HG03575 (cell line): ENCODE data around the gene RASGRF2.

Source experiments
- ATAC-seq: cut with Tn5 transposase; IDR thresholded peaks from one replicate; pipeline ENCODE4 v1.9.1; 2021; ENCODE audit not compliant: unreplicated experiment, insufficient number of reproducible peaks, low FRiP score; ENCODE audit errors: extremely low read depth

Gene RASGRF2

DNA sequence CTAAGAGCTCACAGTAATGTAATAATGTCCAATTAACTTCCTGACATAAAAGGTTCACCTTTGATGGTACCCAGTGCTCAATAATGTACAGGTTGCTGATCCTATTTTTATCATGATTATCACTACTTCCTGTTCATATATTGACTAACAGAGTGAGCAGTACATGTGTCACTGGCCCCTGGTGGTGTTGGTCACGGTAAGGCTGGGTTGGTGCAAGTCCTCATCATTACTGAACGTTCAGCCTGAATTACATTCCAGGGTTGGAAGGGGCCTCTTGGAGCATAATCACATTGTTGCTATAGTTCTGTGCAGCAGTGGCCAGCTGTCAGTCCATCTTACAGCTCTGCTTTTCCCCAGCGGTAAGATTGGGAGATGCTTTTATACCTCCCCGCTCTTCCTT, 248.7 kb downstream of the RASGRF2 start:
- no peak for ATAC-seq

- ATAC-seq: no peak
Measured at GRCh38 chr5:81209386-81209785, 249.2 kb downstream of the RASGRF2 start.

- no peak for ATAC-seq
Measured at GRCh38 chr5:81209869-81210493, 249.8 kb downstream of the RASGRF2 start.

GRCh38 chr5:81212211-81212751, 252.1 kb downstream of the RASGRF2 start:
- ATAC-seq: no peak

GRCh38 chr5:81213070-81213469, 252.9 kb downstream of the RASGRF2 start:
- ATAC-seq: no peak

DNA sequence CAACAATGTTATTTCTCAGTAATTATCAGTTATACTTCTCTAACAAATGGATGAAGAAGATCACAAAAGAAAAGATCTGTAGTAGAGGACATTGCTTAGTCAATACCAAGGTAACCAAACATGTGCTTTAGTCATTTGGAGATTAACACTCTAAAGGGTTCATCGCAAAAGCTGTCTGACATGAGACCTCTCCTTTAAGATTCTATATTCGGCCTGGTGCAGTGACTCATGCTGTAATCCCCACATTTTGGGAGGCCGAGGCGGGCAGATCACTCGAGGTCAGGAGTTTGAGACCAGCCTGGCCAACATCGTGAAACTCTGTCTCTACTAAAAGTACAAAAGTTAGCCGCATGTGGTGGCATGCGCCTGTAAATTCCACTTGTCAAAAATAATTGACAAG, 254.7 kb downstream of the RASGRF2 start:
- no peak for ATAC-seq

DNA sequence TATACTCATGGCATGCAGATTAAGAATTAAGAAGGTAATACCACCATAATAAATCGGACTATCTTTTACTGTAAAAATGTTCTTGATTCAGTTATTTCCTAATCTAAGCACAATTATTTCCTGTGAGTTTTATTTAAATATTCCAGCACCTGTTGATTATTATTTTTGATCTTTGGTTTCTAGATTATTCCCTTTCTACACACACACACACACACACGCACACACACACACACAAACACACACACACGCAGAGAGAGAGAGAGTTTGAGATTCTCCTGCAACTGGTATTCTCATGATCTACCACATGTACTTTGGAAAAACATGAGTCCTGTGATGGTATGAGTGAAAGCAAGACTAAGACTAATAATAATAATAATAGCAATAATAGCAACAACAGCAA, 256.0 kb downstream of the RASGRF2 start:
- no peak for ATAC-seq

- no peak for ATAC-seq
Measured at GRCh38 chr5:81219389-81219788, 259.2 kb downstream of the RASGRF2 start.

- no peak for ATAC-seq
Measured at GRCh38 chr5:81222285-81222684, 262.1 kb downstream of the RASGRF2 start.

- no peak for ATAC-seq
Measured at GRCh38 chr5:81225463-81225862, 265.3 kb downstream of the RASGRF2 start.

- ATAC-seq: no peak
Measured at GRCh38 chr5:81226286-81226685, 266.1 kb downstream of the RASGRF2 start.

GRCh38 chr5:81226949-81227348, 266.8 kb downstream of the RASGRF2 start:
- ATAC-seq: no peak

DNA sequence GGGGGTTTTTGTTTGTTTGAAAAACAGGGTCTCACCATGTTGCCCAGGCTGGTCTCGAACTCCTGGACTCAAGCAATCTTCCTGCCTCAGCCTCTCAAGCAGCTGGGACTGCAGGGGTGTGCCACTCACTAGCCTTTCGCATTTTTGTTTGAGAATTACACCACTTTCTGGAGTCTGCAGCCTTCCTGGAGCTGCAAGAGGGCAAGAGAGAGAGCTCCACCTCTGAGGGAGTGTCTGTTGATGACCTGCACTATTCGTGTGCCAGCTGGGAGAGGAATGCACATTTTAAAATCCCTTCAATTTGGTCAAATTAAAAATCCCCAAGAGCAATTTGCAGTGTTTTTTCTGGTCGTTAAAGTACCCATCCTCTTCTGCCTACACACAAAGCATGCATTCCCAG, 267.9 kb downstream of the RASGRF2 start:
- no peak for ATAC-seq

DNA sequence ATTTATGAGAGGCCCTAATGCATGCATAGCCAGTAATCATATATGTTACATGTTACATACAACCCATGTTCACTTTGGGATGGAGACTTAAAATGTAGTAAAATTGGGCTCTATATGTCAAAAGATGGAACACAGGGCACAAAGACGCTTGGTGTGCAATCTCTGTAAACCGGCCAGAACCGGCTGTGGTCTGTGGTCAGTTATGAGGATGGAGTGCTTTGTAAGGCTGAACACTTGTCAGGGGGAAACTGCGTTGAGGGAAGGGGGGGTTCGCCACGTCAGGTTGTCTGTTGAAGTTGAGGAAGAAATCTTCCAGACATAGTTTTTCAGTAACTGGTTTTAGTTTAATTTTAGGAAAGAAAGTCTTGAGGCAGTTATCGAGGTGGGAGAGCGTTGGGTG, 270.3 kb downstream of the RASGRF2 start:
- ATAC-seq: no peak

DNA sequence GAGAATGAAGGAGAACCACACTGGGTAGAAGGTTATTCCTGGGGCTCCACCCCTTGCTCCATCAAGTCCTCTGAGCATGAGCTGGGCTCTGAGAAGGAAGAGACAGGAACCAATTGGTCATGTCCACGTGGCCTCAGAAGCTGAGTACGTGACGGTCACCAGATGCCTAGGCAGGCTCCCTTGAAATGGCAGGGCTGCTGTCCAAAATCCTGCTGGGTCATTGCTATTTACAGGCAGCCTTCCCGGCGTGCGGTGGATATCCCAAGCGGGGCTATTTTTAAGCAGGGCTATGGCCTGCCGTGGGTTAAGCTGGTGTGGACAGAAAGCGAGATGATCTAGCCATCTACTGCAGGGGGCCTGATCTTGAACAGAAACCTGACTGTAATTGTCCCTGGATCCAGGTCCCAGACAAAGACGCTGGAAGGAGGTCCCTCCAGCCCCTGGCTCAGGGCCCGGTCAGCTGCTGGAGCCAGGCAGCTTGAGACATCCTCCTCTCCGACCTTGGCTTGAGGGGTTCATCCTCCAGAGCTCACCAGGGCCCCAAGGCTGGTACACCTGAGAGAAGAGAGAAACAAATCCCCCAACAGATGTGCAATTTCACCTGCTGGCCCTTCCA, 272.4 kb downstream of the RASGRF2 start:
- ATAC-seq: no peak

- ATAC-seq: no peak
Measured at GRCh38 chr5:81233080-81233634, 273.0 kb downstream of the RASGRF2 start, which contains the start of gene CKMT2. Gene CKMT2 (plus strand): TSS chr5:81233322. CDS start chr5:81251133, 17,811 bp downstream.

GRCh38 chr5:81234299-81234698, 274.1 kb downstream of the RASGRF2 start:
- ATAC-seq: no peak

DNA sequence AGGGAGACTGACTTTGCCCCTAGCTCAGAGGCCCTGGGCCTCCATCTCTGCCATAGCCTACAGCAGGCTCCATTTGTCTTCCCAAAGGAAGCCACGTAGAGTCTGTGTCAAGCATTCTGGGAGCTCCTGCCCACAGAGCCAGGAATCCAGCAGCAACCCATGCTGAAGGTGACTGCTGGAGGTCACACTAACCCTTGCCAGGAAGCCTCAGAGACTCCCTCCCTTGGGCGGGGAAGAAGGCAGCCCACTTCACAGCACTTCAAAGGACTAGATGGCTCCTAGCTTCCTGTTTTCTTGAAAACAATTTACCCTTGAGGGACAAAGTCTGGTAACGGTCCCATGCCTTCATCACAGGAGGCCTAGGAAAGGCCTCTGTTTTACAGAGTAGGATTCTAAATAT, 274.6 kb downstream of the RASGRF2 start:
- no peak for ATAC-seq

DNA sequence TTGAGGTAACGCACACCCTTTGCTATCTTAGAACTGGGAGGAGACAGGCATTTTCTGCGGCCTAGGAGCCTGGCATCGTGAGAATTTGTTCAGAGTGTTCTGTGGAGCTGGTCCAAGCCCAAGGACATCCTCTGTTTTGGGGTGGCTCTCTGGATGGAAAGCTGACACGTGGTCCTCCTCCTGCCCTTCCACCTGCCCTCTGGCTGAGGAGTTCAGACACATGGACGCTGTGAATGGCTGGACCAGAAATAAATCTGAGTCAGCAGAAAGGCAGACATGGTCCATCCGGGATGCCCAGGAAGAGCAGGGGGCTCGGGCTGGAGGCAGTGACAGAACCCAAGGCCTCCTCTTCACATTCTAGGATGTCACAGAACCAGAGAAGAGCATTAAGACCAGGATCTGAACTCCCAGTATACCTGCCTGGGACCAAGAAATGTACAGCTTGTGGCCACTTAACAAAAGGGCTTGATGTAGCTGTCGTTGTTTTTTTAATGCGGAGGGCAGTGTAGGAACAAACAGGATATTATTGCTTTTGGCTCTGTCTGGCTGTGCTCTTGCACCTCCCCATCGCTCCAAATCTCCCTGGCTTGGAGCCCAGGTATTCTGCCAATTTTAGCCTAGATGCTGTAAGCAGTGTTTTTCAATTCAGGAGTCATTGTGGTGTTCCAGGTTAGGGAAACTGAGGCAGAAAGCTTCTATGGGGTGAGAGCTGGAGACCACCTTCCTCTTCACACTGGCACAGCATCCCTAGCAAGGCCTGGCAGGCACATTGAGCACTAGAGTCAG, 275.3 kb downstream of the RASGRF2 start:
- no peak for ATAC-seq

GRCh38 chr5:81238460-81238859, 278.3 kb downstream of the RASGRF2 start:
- ATAC-seq: no peak
